Measurements from ENCODE around the gene SLC24A4.

DNA sequence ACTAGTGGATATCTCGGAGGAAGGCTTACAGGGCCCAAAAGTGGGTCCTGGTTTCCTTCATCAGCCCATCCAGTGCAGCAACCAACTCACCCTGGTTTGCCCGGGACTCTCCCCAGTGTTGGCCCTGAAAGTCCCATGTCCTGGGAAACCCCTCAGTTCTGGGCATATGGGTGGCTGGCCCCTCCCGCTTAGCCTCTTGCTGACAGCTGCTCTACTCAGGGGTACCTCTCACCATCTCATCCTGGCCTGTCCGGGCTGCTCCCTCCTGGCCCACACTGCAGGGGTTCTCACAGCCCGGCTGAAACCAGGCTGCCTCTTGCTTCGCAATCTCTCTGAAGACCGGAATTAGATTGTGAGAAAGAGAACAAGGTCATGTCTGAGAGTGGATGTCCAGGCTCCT, 48.9 kb upstream of the SLC24A4 start:
- TF ChIP-seq POLR2A (IDR thresholded peaks at IDR 0.05; ENCODE audit: low read length), result no peak
- TF ChIP-seq GATA1 (IDR thresholded peaks at IDR 0.05; ENCODE audit: low read depth, low read length), result no peak
